HepG2 (cell line): Measurements from ENCODE around the gene ECE2. TPM values are rescaled to one million over a fixed set of nuclear protein-coding genes. Genes with fewer than 3 reads are reported as not detected.

ENCODE experiments used
- ATF3 ChIP-seq: sonication (generic); formaldehyde crosslinking; IDR thresholded peaks from 2 replicates; pipeline ENCODE4 v1.4.0; 2020; ENCODE audit warnings: missing genetic modification reagents
- HNF1B ChIP-seq: sonication (generic); formaldehyde crosslinking; IDR thresholded peaks from 2 replicates; pipeline ENCODE4 v1.5.1; 2020; ENCODE audit warnings: mild to moderate bottlenecking, moderate library complexity, missing genetic modification reagents
- KAT7 ChIP-seq: IDR thresholded peaks from 2 replicates; pipeline ENCODE4 v1.6.1; 2018; ENCODE audit warnings: borderline replicate concordance, missing compliant biosample characterization
- PCBP1 ChIP-seq: fragments of 200-400 bp; formaldehyde crosslinking; IDR thresholded peaks from 2 replicates; pipeline ENCODE4 v1.6.1; 2017; ENCODE audit warnings: mild to moderate bottlenecking, low read depth, low read length, borderline replicate concordance
- PITX1 ChIP-seq: sonication (generic); formaldehyde crosslinking; IDR thresholded peaks from 2 replicates; pipeline ENCODE4 v1.5.1; 2020; ENCODE audit warnings: mild to moderate bottlenecking, missing genetic modification reagents
- RAD51 ChIP-seq: fragments of 450-650 bp; IDR thresholded peaks from 2 replicates; pipeline ENCODE4 v1.6.1; 2016; ENCODE audit warnings: borderline replicate concordance
- RXRB ChIP-seq: IDR thresholded peaks from 2 replicates; pipeline ENCODE4 v1.6.1; 2016; ENCODE audit warnings: borderline replicate concordance, missing genetic modification reagents, missing compliant biosample characterization
- SP1 ChIP-seq, 2 experiments: fragments of 450-650 bp in 1 of 2; sonication (generic) in 1 of 2; formaldehyde crosslinking in 1 of 2; IDR thresholded peaks; 2 replicates each; pipeline versions ENCODE4 v1.4.0 to v1.6.1; 2016 to 2020; ENCODE audit warnings: missing genetic modification reagents in 1 of 2
- SP2 ChIP-seq: sonication (generic); formaldehyde crosslinking; IDR thresholded peaks from 2 replicates; pipeline ENCODE4 v1.5.1; 2020; ENCODE audit warnings: mild to moderate bottlenecking, missing genetic modification reagents
- YEATS4 ChIP-seq: sonication (generic); formaldehyde crosslinking; IDR thresholded peaks from 2 replicates; pipeline ENCODE4 v1.4.0; 2020; ENCODE audit warnings: missing genetic modification reagents, borderline replicate concordance
- ZBTB3 ChIP-seq: sonication (generic); formaldehyde crosslinking; IDR thresholded peaks from 2 replicates; pipeline ENCODE4 v1.4.0; 2020; ENCODE audit warnings: low read depth, mild to moderate bottlenecking, moderate library complexity, missing genetic modification reagents, borderline replicate concordance
- ZKSCAN8 ChIP-seq: IDR thresholded peaks from 2 replicates; pipeline ENCODE4 v1.6.1; 2016; ENCODE audit warnings: borderline replicate concordance, missing genetic modification reagents, missing compliant biosample characterization
- ZMYM2 ChIP-seq: sonication (generic); formaldehyde crosslinking; IDR thresholded peaks from 2 replicates; pipeline ENCODE4 v1.8.0; 2022; ENCODE audit warnings: mild to moderate bottlenecking, missing genetic modification reagents
- ZNF124 ChIP-seq: sonication (generic); formaldehyde crosslinking; IDR thresholded peaks from 2 replicates; pipeline ENCODE4 v1.4.0; 2020; ENCODE audit warnings: missing genetic modification reagents
- ZNF20 ChIP-seq: sonication (generic); formaldehyde crosslinking; IDR thresholded peaks from 2 replicates; pipeline ENCODE4 v1.4.0; 2020; ENCODE audit warnings: mild to moderate bottlenecking, moderate library complexity, missing genetic modification reagents
- ZNF33B ChIP-seq: sonication (generic); formaldehyde crosslinking; IDR thresholded peaks from 2 replicates; pipeline ENCODE4 v1.5.1; 2020; ENCODE audit warnings: mild to moderate bottlenecking, missing genetic modification reagents
- ZNF354B ChIP-seq: sonication (generic); formaldehyde crosslinking; IDR thresholded peaks from 2 replicates; pipeline ENCODE4 v1.8.0; 2022; ENCODE audit warnings: mild to moderate bottlenecking, missing genetic modification reagents
- ZNF44 ChIP-seq: sonication (generic); formaldehyde crosslinking; IDR thresholded peaks from 2 replicates; pipeline ENCODE4 v1.5.1; 2020; ENCODE audit warnings: mild to moderate bottlenecking, missing genetic modification reagents
- ZNF484 ChIP-seq: sonication (generic); formaldehyde crosslinking; IDR thresholded peaks from 2 replicates; pipeline ENCODE4 v1.5.1; 2020; ENCODE audit warnings: mild to moderate bottlenecking, low read depth, missing genetic modification reagents, borderline replicate concordance
- ZNF605 ChIP-seq: sonication (generic); formaldehyde crosslinking; IDR thresholded peaks from 2 replicates; pipeline ENCODE4 v1.8.0; 2022; ENCODE audit warnings: mild to moderate bottlenecking, missing genetic modification reagents
- ZNF773 ChIP-seq: sonication (generic); formaldehyde crosslinking; IDR thresholded peaks from 2 replicates; pipeline ENCODE4 v1.4.0; 2020; ENCODE audit warnings: missing genetic modification reagents, borderline replicate concordance
- polyA plus RNA-seq, 8 experiments: library from polyadenylated mRNA; depleted of rRNA in 3 of 8; stranded (reverse) in 7 of 8; unstranded in 1 of 8; fragments of >200 nt; fragmentation: Illumina TruSeq in 4 of 8; extraction: Trizol in 4 of 8; gene quantifications; 2 replicates each; pipeline versions ENCODE4 v1.2.1 to v1.2.3, GENCODE V29; 2011 to 2016; ENCODE audit warnings: low read depth in 4 of 8, missing spikeins in 1 of 8, mixed read lengths in 1 of 8; ENCODE audit not compliant: insufficient read depth in 1 of 8
- total RNA-seq, 5 experiments: library from RNA; depleted of rRNA; stranded (reverse); fragments of >200 nt; fragmentation: Illumina TruSeq; extraction: Trizol; gene quantifications; 2 replicates each; pipeline ENCODE4 v1.2.3, GENCODE V29; 2016; ENCODE audit warnings: low read depth in 1 of 5
- TF ChIP-seq, protein P1 (sequence below): sonication (generic); formaldehyde crosslinking; conservative IDR thresholded peaks from 2 replicates; pipeline ENCODE4 v1.8.0; 2022; ENCODE audit warnings: missing genetic modification reagents
- TF ChIP-seq, protein P2 (sequence below): sonication (generic); formaldehyde crosslinking; IDR thresholded peaks from 2 replicates; pipeline ENCODE4 v1.8.1; 2023; ENCODE audit warnings: mild to moderate bottlenecking, missing genetic modification reagents, borderline replicate concordance

ECE2 gene
- total and polyA plus RNA-seq, 2 of the 13 experiments (the other 11 are each of a cell fraction or from before 2014, with no cell fraction given) = not detected

DNA sequence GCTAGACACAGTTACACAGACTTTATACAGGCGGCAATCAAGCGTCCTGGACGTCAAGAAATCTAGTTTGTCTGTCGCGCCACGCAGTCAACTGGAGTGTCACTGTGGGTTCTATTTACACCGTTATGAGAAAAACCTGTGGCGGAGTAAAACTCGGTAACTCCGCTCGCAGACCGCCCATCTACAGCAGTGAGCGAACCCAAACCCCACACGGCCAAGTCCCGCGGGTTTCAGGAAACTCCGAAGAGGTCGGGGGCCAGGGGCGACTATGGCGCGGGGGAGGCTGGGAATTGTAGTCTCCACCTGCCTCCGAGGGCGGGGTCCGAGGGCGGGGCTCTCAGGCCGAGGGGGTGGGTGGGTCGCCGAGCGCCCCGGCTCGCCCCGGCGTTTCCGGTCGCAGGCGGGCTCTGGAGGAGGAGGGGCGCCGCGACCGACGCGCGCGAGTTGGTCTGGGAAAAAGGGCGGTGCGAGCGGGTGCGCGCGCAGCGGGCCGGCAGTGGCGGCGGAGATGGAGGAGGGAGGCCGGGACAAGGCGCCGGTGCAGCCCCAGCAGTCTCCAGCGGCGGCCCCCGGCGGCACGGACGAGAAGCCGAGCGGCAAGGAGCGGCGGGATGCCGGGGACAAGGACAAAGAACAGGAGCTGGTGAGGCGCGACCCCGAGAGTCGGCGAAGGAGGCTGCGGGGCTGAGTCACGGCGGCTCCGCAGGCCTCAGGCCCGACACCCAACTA, 23.1 kb downstream of the ECE2 start, which contains the start of gene PSMD2 (continued):
- TF ChIP-seq ZNF605 (CRISPR knock-in tag) (peak; percentile 45; the same call in 1 of the 2 replicates), ZBTB3 (no peak), SP2 (CRISPR knock-in tag) (peak; percentile 61), PITX1 (CRISPR knock-in tag) (no peak; the same call in 1 of the 2 replicates), SP1 (IDR thresholded peaks at IDR 0.05) (no peak), SP1 (CRISPR knock-in tag; IDR thresholded peaks at IDR 0.05) (peak; percentile 71), ZNF773 (CRISPR knock-in tag) (0 out of 2 replicates have a peak, but pooled peaks have one; percentile 48), ZNF124 (CRISPR knock-in tag) (no peak), ZNF33B (no peak), KAT7 (CRISPR knock-in tag) (0 out of 2 replicates have a peak, but pooled peaks have one; percentile 16), RAD51 (no peak), ZNF20 (CRISPR knock-in tag) (no peak), HNF1B (CRISPR knock-in tag) (no peak; the same call in 1 of the 2 replicates), ZNF484 (CRISPR knock-in tag) (no peak), PCBP1 (no peak), RXRB (peak; percentile 39; the same call in 1 of the 2 replicates), ZNF354B (CRISPR knock-in tag) (no peak), ATF3 (CRISPR knock-in tag) (no peak), YEATS4 (CRISPR knock-in tag) (peak; percentile 68; the same call in 1 of the 2 replicates), ZNF44 (CRISPR knock-in tag) (no peak), ZMYM2 (CRISPR knock-in tag) (no peak), ZKSCAN8 (peak; percentile 28; the same call in 1 of the 2 replicates)
- TF ChIP-seq, protein P1, sequence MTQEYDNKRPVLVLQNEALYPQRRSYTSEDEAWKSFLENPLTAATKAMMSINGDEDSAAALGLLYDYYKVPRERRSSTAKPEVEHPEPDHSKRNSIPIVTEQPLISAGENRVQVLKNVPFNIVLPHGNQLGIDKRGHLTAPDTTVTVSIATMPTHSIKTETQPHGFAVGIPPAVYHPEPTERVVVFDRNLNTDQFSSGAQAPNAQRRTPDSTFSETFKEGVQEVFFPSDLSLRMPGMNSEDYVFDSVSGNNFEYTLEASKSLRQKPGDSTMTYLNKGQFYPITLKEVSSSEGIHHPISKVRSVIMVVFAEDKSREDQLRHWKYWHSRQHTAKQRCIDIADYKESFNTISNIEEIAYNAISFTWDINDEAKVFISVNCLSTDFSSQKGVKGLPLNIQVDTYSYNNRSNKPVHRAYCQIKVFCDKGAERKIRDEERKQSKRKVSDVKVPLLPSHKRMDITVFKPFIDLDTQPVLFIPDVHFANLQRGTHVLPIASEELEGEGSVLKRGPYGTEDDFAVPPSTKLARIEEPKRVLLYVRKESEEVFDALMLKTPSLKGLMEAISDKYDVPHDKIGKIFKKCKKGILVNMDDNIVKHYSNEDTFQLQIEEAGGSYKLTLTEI (CRISPR knock-in tag) = no peak
- TF ChIP-seq, protein P2, sequence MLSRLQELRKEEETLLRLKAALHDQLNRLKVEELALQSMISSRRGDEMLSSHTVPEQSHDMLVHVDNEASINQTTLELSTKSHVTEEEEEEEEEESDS = peak; percentile 63; the same call in 1 of the 2 replicates
